HG03175 (cell line): Measurements from ENCODE around the gene FGD5.

ENCODE experiments used
- ATAC-seq: cut with Tn5 transposase; IDR thresholded peaks from one replicate; pipeline ENCODE4 v1.9.1; 2021; ENCODE audit warnings: mild to moderate bottlenecking, moderate library complexity; ENCODE audit not compliant: unreplicated experiment

The FGD5 gene

GRCh38 chr3:14872706-14873105, 53.9 kb downstream of the FGD5 start:
- ATAC-seq, result no peak

GRCh38 chr3:14874784-14875183, 56.0 kb downstream of the FGD5 start:
- ATAC-seq, result no peak

GRCh38 chr3:14875411-14876175, 56.8 kb downstream of the FGD5 start:
- no peak for ATAC-seq

- ATAC-seq, result no peak
Observed at GRCh38 chr3:14876921-14877333, 58.2 kb downstream of the FGD5 start.

GRCh38 chr3:14877469-14877868, 58.7 kb downstream of the FGD5 start:
- no peak for ATAC-seq

- ATAC-seq, result no peak
Observed at GRCh38 chr3:14879211-14879874, 60.6 kb downstream of the FGD5 start.

- ATAC-seq, result no peak
Observed at GRCh38 chr3:14880447-14881106, 61.8 kb downstream of the FGD5 start.

- ATAC-seq, result no peak
Observed at GRCh38 chr3:14883226-14883625, 64.5 kb downstream of the FGD5 start.

- ATAC-seq, result no peak
Observed at GRCh38 chr3:14884665-14885064, 65.9 kb downstream of the FGD5 start.

GRCh38 chr3:14885307-14885706, 66.5 kb downstream of the FGD5 start:
- ATAC-seq, result no peak

- no peak for ATAC-seq
Observed at GRCh38 chr3:14886101-14886500, 67.3 kb downstream of the FGD5 start.

GRCh38 chr3:14889205-14889604, 70.4 kb downstream of the FGD5 start:
- no peak for ATAC-seq

- ATAC-seq, result no peak
Observed at GRCh38 chr3:14889943-14890342, 71.2 kb downstream of the FGD5 start.

GRCh38 chr3:14890476-14890875, 71.7 kb downstream of the FGD5 start:
- peak; percentile 78 for ATAC-seq

- ATAC-seq, result no peak
Observed at GRCh38 chr3:14891135-14892132, 72.7 kb downstream of the FGD5 start.

- ATAC-seq, result no peak
Observed at GRCh38 chr3:14892226-14892625, 73.5 kb downstream of the FGD5 start.

- no peak for ATAC-seq
Observed at GRCh38 chr3:14894085-14894484, 75.3 kb downstream of the FGD5 start.

- ATAC-seq, result no peak
Observed at GRCh38 chr3:14897266-14897665, 78.5 kb downstream of the FGD5 start.

- ATAC-seq, result no peak
Observed at GRCh38 chr3:14898929-14899328, 80.2 kb downstream of the FGD5 start.

GRCh38 chr3:14899993-14900618, 81.3 kb downstream of the FGD5 start:
- no peak for ATAC-seq
